DOHH2 (cell line): ENCODE results near the gene NLGN1.

Experiments used
- CTCF ChIP-seq: fragments of 200-600 bp; sonication (generic); IDR thresholded peaks from one replicate; pipeline ENCODE4 v1.5.1; 2014; ENCODE audit warnings: antibody characterized with exemption, mild to moderate bottlenecking, low read depth, low read length; ENCODE audit not compliant: poor library complexity, severe bottlenecking
- EZH2phosphoT487 ChIP-seq: fragments of 200-600 bp; sonication (generic); IDR thresholded peaks from 2 replicates; pipeline ENCODE4 v1.6.1; 2017; ENCODE audit warnings: borderline replicate concordance, mild to moderate bottlenecking, antibody characterized with exemption, low read length, moderate library complexity, mixed read lengths

- no peak for TF ChIP-seq CTCF
- TF ChIP-seq EZH2phosphoT487: no peak
Observed at GRCh38 chr3:174318181-174318580, 920.6 kb downstream of the NLGN1 start.
